Sigmoid colon (tissue), 3 donors: Measurements from ENCODE around the gene UQCC5.

Source experiments
- CTCF ChIP-seq, 4 experiments: fragments of 450-650 bp in 3 of 4; fragments of 200-600 bp in 1 of 4; IDR thresholded peaks; one replicate each; pipeline ENCODE4 v1.5.1; 2016 to 2019; ENCODE audit warnings: antibody characterized with exemption in 4 of 4, mild to moderate bottlenecking in 3 of 4, moderate library complexity in 2 of 4
- POLR2A ChIP-seq, 2 donors: fragments of 450-650 bp; IDR thresholded peaks; one replicate each; pipeline ENCODE4 v1.6.1; 2016; ENCODE audit warnings: antibody characterized with exemption in 2 of 2, mild to moderate bottlenecking in 2 of 2, moderate library complexity in 2 of 2

DNA sequence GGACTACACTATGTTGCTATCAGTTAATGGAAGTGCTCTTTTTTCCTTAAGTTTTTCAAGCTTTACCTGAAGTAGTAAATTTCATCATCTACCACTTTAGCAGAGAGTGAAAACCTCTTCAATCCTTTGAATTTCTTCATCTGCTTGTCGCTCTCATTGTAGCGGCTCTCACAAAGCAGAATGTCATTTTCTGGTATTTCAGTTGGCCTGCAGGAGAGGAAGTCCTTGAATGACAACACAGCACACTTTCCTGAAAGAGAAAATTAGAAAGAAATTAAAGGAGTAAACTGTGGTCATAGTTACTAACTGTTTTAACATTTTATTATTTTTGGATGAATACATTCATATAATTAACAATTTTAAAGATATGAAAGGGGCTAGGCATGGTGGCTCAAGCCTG is 27.6 kb downstream of the UQCC5 start:
- TF ChIP-seq CTCF (IDR thresholded peaks at IDR 0.05): no peak
- TF ChIP-seq POLR2A (IDR thresholded peaks at IDR 0.05): no peak
